Stimulated activated CD8-positive, alpha-beta memory T cell treated with anti-CD3 and anti-CD28 coated beads, Interleukin-4, amount 100 ng/mL, for 4 hours (primary cell): ENCODE measurements around the gene DDA1.

ENCODE experiments used
- DNase-seq, 2 donors: peaks; one replicate each; pipeline ENCODE4 v3.0.0-alpha.2; 2020; ENCODE audit warnings: low read depth in 2 of 2, low spot score in 1 of 2

Gene DDA1

GRCh38 chr19:17311455-17312188, 2.3 kb downstream of the DDA1 start:
- DNase-seq, result no peak

GRCh38 chr19:17312189-17313113, 3.1 kb downstream of the DDA1 start:
- DNase-seq, result no peak

GRCh38 chr19:17314007-17314593, 4.7 kb downstream of the DDA1 start:
- DNase-seq, result no peak

GRCh38 chr19:17318966-17319365, 9.6 kb downstream of the DDA1 start:
- no peak for DNase-seq

GRCh38 chr19:17319473-17320238, 10.3 kb downstream of the DDA1 start:
- no peak for DNase-seq

GRCh38 chr19:17320435-17320834, 11.1 kb downstream of the DDA1 start:
- no peak for DNase-seq

- DNase-seq, result no peak
Observed at GRCh38 chr19:17321655-17322489, 12.5 kb downstream of the DDA1 start.

GRCh38 chr19:17322854-17323253, 13.5 kb downstream of the DDA1 start:
- DNase-seq, result no peak

GRCh38 chr19:17323300-17323963, 14.1 kb downstream of the DDA1 start:
- no peak for DNase-seq

GRCh38 chr19:17323964-17324332, 14.6 kb downstream of the DDA1 start:
- no peak for DNase-seq

GRCh38 chr19:17324357-17325114, 15.2 kb downstream of the DDA1 start:
- DNase-seq, result no peak

- DNase-seq, result no peak
Observed at GRCh38 chr19:17325133-17325532, 15.8 kb downstream of the DDA1 start.

GRCh38 chr19:17325881-17326594, 16.7 kb downstream of the DDA1 start:
- no peak for DNase-seq

GRCh38 chr19:17326595-17326966, 17.2 kb downstream of the DDA1 start:
- no peak for DNase-seq

- no peak for DNase-seq
Observed at GRCh38 chr19:17327068-17327653, 17.8 kb downstream of the DDA1 start.

GRCh38 chr19:17327654-17328516, 18.5 kb downstream of the DDA1 start:
- no peak for DNase-seq
